Astrocyte of the hippocampus (primary cell): Measurements from ENCODE around the gene NGEF.

ENCODE experiments used
- DNase-seq: peaks from one replicate; pipeline ENCODE4 v3.0.0; 2011; ENCODE audit warnings: low read depth, low spot score

NGEF gene

DNA sequence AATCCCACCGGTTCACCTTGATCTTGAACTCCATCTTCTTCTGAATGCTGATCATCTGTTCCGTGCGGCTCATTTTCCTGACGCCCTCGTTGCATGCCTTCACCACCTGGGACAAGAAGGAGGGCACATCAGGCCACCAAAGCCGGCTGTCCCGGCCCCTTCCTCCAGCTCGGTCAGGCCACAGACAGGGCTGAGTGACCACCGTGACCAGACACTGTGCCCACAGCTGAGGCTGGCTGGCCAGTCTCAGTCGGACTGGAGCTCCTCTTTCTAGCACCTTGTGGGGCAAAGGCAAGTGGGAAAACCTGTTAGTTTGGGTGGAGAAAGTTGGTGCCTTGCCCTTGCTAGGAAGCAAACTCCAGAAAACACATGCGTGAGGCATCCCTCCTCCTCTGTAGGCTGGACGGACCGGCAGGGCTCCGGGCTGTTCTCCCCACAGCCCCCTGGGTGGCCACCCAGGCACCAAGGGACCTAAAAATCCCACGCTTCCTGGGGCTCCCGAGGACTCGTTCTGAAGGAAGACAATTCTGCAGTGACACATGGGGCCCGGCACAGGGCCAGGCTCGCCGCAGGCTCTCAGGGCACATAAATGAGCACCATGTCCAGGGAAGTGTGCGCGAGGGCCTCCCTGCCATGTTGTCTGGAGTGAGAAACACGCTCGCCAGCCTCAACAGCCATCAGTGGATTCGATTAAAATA, 127.6 kb downstream of the NGEF start:
- no peak for DNase-seq

DNA sequence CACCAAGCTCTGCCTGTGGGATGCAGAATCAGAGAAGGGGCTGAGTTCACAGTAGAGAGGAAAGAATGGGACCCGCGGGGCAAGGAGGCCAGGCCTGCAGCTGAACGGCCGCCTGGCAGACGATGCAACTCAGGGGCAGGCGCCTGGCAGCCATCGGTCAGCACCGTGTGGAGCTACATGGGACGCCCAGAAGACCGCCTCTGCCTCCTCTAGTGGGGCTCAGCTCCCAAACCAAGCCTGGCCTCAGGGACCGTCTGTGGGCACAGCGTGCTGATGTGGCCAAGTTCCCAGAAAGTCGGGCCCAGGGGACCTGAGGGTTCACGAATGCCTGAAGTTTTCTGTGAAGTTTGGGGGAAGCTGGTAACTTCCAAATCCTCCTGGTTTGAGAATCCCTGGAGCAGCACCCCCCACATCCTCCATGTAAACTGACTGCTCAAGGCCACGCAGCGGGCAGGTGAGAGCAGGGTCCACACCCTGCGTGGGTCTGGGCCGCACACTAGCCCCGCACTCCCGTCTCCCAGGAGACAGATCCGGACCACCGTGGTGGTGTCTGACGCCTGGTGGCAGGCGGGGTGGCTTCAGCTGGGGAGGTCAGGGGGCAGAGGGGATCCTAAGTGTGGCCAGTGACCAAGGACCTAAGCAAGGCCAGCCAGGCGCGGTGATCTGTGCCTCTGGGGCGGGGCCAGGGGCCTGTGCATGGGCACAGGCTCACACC, 128.3 kb downstream of the NGEF start:
- DNase-seq, result no peak

DNA sequence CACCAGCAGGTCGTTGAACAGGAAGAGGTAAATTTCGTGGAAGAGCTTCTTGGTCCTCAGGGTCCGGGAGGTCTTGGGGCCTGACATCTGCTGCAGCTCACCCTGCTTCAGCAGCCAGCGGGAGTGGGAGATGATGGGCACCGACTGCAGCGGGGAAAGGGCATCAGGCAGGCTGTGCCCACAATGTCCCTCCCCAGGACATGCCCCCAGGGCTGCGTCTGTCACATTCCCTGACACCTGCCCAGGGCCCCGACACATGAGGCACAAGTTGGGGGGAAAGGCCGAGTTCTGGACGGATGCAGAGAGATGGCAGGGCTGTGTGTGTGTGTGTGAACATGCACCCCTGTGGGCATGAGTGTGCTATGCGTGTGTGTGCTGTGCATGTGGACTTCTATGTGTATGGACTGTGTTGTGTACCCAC, 129.0 kb downstream of the NGEF start:
- DNase-seq, result no peak

DNA sequence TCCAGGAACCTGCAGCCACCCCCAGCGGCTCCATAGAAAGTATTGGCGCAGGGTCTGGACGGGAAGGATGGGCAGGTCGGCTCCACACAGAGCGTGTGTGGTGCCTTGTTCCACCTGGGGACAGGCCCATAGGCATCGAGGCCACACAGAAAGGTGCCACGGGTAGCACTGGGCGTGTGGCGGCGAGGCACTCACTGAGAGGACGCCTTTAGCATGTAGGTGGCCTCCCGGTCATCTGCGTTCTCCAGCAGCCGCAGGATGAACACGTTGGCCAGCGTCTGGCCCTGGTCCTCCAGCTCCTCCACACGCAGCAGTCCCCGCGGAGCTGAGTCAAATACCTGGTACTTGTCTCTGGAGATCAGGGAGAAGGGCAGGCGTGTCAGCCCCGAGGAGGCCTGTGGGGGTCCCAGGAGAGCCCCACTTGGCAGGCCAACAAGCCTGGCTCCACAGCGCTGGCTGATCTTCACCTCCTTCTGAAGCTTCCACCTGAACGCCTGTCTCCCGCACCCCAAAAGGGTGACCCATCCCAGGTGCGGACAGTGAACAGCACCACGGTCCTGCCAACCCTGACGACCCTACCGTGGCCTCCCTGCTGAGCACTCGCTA, 129.8 kb downstream of the NGEF start:
- no peak for DNase-seq

DNA sequence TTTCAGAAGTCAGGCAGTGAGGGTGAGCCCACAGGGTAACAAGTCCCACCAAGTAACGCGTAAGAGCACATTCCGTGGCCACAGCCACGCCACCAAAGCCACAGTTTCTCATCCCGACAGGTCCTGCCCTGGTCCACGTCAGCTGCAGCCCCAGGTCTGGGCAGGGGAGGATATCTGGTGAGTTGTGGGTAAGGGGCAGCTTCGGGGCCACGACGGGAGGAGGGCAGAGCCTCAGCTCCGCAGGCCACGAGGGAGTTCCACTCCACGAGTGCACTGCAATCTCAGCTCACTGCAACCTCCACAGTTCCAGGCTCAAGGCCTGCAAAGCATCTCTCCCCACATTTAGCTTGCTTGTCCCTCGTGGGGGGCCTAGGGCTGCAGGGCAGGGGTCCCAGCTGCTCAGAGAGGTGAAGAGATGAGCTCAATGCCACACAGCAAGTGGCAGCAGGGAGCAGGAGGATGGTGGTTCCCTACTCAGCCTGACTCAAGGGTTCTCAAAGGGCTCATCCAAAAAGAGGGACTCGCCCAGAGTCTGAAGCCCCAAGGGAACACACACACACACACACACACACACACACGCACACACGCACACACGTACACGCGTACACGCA, 130.4 kb downstream of the NGEF start:
- no peak for DNase-seq

DNA sequence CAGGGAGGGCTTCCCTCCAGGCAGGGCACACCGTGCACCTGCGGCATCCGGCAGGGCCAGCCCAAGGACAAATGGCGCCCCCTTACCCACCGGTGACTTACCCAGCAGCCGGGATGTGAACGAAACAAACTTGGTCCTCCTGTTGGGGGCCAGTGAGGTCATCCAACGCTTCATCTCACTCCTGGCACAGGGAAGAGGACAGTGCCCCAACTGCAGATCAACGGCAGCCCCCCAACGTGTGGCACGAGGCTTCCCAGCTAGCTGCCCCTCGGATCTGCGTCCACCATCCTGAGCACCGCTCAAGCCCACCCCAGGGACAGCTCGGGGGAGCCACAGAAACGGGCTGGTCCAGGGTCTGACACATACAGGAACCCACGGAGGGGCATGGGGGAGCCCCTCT, 131.0 kb downstream of the NGEF start:
- no peak for DNase-seq

DNA sequence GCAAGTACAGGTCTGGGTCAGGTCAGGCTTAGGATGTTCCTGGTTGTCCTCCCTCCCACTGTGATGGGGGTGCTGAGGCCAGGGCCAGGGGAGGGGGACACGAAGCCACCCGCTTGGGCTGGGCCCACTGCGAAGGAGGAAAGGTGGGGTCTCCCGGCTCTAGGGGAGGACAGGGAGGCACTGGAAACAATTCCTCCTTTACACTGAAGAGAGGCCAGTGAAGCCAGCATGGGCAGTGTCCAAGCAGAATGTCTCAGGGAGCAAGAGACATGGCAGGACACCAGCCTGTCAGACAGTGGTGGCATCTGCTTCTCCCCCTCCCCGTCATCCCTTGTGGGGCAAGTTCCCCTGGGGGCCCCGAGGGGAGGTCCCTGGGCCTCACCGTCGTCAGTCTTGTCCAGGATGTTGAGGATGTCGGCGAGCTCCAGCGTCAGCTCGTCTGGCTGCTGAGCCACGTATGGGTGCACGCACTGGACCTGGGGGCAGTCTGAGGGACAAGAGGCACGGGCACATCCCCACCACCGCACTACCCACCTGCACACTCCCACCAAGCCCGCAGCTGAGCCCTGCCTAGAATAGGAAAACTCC, 132.2 kb downstream of the NGEF start:
- no peak for DNase-seq

DNA sequence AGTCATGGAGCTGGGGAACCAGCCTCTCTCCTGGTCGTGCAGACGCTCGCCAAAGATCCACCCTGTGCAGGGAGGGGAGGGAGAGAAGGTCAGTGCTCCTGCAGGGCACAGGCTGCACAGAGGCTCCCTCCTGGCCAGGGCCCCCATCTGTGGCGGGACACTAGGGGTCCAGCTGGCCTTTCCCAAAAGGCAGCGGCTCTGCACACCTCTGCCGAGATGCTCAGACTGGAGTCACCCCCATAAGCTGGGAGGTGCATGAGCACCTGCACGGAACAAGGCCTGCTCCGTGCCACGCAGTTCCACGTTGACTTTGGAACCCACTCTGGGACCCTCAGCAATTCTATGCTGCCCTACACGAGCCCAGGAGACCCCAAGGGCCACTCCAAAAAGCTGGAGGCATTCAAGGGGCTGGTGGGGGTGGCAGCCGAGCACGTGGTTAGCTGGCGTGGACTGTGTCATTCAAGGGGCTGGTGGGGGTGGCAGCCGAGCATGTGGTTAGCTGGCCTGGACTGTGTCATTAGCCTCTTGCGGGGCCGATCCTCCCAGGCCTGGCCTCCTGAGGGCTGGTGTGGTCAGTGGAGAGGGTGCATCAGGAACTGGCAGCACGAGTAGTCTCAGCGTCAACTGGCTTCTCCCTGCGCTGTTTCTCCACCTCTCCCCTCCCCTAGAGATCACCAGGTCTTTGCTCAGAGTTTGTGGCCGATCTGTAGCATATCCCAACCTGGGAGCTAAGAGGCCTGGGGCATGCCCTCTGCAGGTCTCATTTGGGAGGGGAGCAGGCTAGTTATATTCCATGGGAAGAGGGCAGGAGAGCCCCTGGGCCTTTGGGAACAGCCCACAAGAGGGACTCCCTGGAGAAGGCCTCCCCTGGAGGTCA, 133.2 kb downstream of the NGEF start:
- DNase-seq, result no peak

DNA sequence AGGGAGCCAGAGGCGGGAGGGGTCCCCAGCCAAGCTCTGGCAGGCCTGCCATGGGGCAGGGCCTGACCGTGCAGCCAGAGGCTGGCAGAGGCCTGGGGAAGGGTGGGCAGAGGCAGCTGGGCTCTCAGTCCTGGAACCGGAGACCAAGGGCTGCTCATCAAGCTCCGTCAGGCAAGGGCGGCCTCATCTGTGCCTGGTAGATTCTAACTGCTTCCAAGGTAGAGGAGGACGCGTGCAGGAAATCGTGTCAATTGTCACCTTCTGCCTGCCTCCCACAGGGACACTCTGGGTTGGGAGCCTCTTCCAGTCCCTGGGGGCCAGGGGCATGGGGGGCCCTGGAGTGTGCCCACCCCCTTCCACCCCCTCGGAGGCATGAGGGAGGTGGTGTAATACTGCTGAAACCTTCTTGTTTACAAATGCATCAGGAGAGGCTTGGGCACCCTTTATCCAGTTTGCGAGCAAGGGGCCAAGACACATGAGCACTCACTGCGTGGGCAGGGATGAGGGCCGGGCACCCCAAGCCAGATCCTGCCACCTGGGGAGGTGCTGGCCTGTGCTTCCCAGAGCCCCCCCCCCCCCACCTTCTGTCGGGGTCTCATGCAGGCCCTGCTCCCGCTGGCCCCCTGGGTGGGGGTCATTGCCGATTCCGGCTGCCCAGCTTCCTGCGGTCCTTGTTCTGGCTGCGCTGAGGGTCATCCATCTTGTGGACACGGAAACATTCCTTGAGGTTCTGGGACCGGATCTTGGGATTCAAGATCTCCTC, 134.0 kb downstream of the NGEF start:
- no peak for DNase-seq

DNA sequence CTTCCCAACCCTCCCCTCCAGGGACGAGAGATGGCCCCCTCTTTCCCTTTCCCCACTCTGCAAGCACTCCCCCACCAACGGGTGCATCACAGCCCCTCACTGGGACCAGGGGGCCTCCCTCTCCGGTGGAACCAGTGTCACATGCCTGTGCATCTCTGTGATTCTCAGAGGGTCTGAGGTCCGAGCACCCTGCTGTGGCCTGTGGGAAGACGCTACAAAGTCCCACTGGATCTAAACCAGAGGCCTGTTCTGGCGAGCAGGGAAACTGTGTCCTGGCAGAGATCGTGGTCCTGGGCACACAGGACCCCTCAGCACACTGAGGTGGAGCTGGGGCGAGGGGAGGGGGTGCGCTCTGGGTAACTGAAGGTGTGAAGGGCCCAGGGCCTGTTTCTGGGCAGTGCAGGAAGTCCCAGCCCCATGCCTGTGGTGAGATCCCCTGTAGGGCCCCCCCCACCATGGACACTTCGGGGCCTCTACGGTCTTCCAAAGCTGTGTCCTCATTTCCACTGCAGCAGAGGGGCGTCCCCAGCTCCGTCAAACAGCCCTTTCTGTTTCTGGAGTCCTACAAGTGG, 135.0 kb downstream of the NGEF start:
- no peak for DNase-seq

DNA sequence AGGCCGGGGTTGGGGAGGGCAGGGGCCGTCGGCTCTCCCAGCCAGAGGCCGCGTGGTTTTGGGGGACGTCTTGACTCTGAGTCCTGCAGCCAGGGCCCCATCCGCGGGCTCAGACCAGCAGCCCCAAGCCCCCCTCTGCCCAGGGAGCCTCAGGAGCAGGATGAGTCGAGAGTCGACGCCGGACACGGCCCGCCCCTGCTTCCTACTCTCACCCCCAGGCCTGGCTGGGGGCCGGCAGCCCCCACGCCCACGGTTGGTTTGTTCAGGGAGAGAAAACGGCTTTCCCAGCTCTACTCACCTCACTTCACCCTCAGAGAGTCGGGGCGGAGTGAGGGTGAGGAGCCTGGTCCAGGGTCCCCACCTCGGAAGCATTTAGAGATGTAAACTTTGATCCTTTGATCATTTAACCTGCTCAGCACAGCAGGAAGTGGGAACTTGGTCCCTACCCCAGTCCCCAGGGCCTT, 136.0 kb downstream of the NGEF start:
- no peak for DNase-seq

DNA sequence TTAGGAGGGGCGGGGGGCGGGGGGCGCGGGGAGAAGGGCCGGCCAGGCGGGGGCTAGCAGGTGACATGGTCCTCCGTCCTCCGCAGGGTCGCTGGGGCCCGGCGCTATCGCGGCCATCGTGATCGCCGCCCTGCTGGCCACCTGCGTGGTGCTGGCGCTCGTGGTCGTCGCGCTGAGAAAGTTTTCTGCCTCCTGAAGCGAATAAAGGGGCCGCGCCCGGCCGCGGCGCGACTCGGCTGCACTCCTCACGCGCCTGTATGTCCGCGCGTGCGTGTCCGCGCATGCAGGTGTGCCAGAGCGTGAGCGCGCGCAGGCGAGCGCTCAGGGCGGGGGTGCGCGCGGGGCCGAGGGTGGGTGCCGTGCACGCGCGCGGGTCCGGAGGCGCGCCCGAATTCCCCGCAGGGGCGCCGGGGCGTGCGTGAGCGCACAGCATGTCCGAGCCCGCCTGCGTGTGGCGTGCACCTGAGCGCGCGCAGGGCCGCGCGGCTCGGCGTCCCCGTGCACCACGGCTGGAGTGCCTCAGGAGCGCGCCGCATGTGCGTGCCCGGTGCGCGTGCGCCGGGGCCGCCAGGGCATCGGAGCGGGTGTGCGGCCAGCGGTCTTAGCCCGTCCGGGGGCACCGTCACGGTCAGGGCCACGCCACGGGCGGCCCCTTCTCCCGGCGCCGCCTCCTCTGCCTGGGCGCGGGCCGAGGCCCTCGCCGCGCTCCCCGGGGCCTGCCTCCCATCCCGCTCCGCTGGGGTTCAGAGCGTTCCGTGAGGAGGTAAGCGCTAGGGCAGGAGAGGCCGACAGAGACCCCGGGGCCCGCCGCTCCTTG, 136.7 kb downstream of the NGEF start:
- peak; percentile 63 for DNase-seq

DNA sequence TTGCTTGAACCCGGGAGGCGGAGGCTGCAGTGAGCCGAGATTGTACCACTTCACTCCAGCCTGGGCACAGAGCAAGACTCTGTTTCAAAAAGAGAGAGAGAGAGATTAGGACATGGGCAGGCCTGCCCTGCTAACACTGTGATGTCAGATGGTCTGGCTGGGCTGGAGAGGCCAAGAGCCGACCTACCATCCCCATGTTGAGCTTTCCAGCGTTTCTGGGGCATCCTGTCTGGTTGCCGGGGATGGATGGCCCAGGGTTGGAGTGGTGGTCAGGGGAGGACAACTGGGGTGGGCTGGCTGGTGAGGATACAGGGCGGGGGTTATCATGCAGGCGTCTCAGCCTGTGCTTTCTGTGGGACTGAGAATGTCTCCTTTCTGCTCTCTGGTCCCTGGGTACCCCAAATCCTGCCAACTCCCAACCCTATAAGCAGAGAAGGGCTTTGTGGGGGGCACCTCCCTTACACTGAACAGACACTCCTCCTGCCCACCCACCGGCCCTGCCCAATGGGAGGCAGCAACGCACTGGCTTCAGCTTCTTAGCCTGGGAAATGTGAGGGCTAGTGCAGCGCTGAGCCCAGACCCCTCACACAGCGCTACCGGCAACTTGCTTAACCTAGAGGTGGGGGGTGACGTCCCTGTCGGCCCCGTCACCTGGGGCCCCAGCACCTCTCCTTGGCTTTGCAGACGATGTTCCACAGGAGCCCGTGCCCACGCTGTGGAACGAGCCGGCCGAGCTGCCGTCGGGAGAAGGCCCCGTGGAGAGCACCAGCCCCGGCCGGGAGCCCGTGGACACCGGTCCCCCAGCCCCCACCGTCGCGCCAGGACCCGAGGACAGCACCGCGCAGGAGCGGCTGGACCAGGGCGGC, 137.6 kb downstream of the NGEF start:
- DNase-seq, result peak; percentile 32

DNA sequence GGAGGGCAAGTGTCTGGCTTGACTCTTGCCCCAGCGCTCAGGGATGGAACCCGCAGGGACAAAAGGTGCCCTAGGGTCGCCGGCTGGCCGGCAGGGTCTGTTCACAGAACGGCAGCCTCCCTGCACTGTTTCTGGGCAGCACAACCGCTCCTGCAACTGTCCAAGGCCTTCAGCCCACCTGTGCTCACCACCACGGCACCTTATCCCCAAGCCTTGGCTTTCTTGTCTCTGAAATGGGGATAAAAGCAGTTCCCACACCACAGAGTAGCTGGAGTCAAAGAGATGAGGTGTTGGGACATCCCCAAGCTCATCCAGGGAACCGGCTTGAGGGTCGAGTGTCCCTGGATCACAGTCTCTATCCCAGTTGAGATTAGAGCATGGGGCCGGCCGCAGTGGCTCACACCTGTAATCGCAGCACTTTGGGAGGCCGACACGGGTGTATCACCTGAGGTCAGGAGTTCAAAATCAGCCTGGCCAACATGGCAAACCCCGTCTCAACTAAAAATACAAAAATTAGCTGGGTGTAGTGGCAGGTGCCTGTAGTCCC, 138.3 kb downstream of the NGEF start:
- no peak for DNase-seq

DNA sequence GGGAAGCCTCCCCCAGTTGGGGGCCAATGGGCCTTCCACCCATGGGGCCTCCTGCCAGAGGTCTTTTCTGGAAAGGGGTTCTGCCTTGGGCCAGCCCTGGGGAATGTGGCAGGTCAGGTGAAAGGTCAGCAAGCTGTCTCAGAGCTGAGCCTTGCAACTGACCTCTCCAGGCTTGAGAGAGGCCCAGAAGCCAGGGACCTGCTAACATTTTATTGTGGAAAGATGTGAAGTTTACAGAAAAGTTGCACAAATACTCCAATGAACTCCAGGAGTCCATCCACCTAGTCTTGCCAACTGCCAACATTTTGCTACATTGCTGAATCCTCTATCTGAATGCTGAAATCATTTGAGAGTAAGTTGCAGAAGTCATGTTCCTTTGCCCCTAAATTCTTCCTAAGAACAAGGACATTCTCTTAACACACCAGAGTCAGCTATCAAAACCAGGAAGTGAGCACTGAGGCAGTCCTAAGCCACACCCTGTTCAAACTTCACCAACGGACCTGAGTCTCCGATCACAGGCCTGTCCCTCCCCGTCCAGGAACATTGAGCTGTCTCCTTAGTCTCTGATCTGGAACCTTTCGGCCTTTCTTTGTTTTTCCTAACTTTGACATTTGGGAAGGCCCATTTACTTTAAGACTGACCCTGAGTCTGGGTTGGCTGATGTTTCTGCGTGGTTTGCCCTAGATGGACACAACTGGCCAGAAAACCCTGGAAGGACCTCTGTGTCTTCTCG, 139.0 kb downstream of the NGEF start:
- DNase-seq, result no peak

DNA sequence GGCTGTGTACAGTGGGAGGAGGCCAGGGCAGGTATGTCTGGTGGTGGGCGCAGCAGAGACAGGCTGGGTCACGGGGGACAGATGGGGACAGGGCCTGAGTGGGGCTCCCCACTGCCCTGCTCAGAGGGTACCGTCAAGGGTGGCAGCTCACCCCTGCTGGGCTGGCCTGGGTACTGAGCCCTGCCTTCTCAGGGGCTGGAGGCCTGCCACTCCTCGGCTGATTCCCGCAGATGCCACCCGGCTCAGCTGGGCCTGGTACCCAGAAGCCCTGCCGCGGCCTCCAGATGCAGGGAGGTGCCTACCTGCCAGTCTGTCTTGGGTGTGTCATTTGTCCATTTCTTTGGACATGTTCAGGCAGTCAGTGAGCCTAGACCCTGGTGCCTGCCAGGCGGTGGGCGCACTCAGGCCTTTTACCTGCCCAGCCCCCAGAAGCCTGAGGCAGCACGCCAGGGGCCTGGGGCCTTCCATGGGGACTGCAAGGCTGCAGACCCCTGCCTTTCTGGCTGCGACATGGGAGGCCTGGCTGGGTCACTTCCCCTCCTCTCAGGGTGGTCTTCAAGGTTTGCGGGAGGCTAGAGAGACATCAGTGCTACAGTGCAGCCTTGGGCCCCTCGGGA, 139.7 kb downstream of the NGEF start:
- DNase-seq, result no peak

DNA sequence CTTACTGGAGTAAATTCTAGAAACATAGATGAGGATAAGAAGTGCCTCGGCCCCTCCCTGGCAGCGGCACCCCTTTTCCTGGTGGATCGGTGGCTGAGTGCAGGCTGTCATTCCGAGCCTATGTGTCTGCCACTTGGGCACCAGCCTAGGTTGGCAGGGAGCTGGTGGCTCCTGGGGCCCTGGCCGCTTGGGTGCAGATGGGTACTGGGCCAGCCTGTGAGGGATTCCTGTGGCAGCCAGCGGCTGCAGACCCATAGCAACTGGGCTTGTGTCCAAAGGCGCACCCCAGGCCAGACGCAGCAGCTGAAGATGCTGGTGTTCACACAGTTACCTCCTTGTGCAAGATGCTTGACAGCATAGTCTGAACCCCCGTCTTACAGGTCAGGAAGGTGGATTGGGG, 140.2 kb downstream of the NGEF start:
- no peak for DNase-seq
